HepG2 (cell line): ENCODE measurements around the gene LUC7L2. TPM values are rescaled to one million over a fixed set of nuclear protein-coding genes. Genes with fewer than 3 reads are reported as not detected.
A peak's percentile ranks its signal among the peaks of the same experiment; 100 is the strongest.

ENCODE experiments used
- ATAC-seq: fragments of 200-7000 bp; cut with Tn5 transposase; 3 replicates; pipeline ENCODE4 v1.9.1; 2020; ENCODE audit warnings: mild to moderate bottlenecking, moderate library complexity
- BruUV-seq: library from RNA; stranded (reverse); fragments of 400-500 nt; replicated peaks from 2 replicates; lab custom pipeline; 2021; lab: Mats Ljungman, UMichigan
- CTCF ChIA-PET: fragments of 300-600 bp; formaldehyde crosslinking; extraction: SDS; loops from one replicate; lab custom pipeline; 2021; ENCODE audit warnings: low total read pairs, inconsistent platforms, low intra/inter-chr PET ratio; lab: Yijun Ruan, JAX
- POLR2A ChIA-PET: fragments of 350-600 bp; sonication (Branson Sonifier 250); formaldehyde crosslinking; loops from one replicate; lab custom pipeline; 2020; ENCODE audit warnings: antibody characterized with exemption, inconsistent platforms; lab: Yijun Ruan, JAX
- DNase-seq: peaks from one replicate; pipeline ENCODE4 v3.0.0-alpha.2; 2015; ENCODE audit warnings: low spot score
- FAIRE-seq: peaks from 3 replicates; lab custom pipeline; 2011; peaks lifted over from hg19 to GRCh38; lab: Jason Lieb, UNC
- H2AFZ ChIP-seq: one replicate; pipeline ENCODE4 v1.6.1; 2011; ENCODE audit warnings: low read length, inconsistent platforms
- H3K27ac ChIP-seq: fragments of 300-600 bp; 3 replicates; pipeline ENCODE4 v1.8.0; 2011; ENCODE audit warnings: mixed run types, mild to moderate bottlenecking, mixed read lengths, low read length, inconsistent platforms; ENCODE audit not compliant: insufficient read depth; ENCODE audit errors: extremely low read length
- H3K27me3 ChIP-seq, 2 experiments: fragments of 200-600 bp in 1 of 2; 2 replicates in 1 of 2; 3 replicates in 1 of 2; pipeline versions ENCODE4 v1.6.0 to v1.8.0; 2011; ENCODE audit warnings: low read length in 2 of 2, mild to moderate bottlenecking in 2 of 2, moderate library complexity in 2 of 2, inconsistent platforms in 1 of 2; ENCODE audit not compliant: insufficient read depth in 2 of 2, control insufficient read depth in 1 of 2
- H3K36me3 ChIP-seq, 2 experiments: fragments of 200-600 bp in 1 of 2; replicated peaks in 1 of 2; 2 replicates in 1 of 2; 3 replicates in 1 of 2; pipeline versions ENCODE4 v1.5.1 to v1.8.0; 2011; ENCODE audit warnings: low read length in 2 of 2, inconsistent platforms in 1 of 2; ENCODE audit not compliant: insufficient read depth in 2 of 2, control insufficient read depth in 1 of 2
- H3K4me1 ChIP-seq: 2 replicates; pipeline ENCODE4 v1.5.1; 2012; ENCODE audit warnings: low read length, inconsistent platforms; ENCODE audit not compliant: insufficient read depth
- H3K4me2 ChIP-seq: 2 replicates; pipeline ENCODE4 v1.6.0; 2011; ENCODE audit warnings: low read depth, low read length, inconsistent platforms
- H3K4me3 ChIP-seq, 3 experiments: fragments of 200-600 bp in 1 of 3; sonication (generic), shearing (Covaris generic) in 1 of 3; replicated peaks in 1 of 3; 2 replicates each; pipeline ENCODE4 v1.5.1; 2011 to 2016; ENCODE audit warnings: low read length in 3 of 3, inconsistent platforms in 2 of 3, low read depth in 2 of 3, mild to moderate bottlenecking in 2 of 3, control low read depth in 1 of 3, mixed read lengths in 1 of 3; ENCODE audit not compliant: insufficient read depth in 1 of 3
- H3K79me2 ChIP-seq: one replicate; pipeline ENCODE4 v1.6.1; 2011; ENCODE audit warnings: low read length, inconsistent platforms; ENCODE audit not compliant: insufficient read depth
- H3K9ac ChIP-seq: 2 replicates; pipeline ENCODE4 v1.6.0; 2011; ENCODE audit warnings: mild to moderate bottlenecking, low read depth, low read length, inconsistent platforms; ENCODE audit not compliant: insufficient read depth
- H3K9me3 ChIP-seq: 2 replicates; pipeline ENCODE4 v1.5.1; 2012; ENCODE audit warnings: mild to moderate bottlenecking, low read length
- H4K20me1 ChIP-seq: 2 replicates; pipeline ENCODE4 v1.6.0; 2011; ENCODE audit warnings: inconsistent platforms, mild to moderate bottlenecking, low read length, moderate library complexity; ENCODE audit not compliant: insufficient read depth
- FIP1L1 ChIP-seq: fragments of 200-400 bp; formaldehyde crosslinking; IDR thresholded peaks from 2 replicates; pipeline ENCODE4 v1.6.1; 2018; ENCODE audit warnings: low read depth, mild to moderate bottlenecking, low read length, moderate library complexity, borderline replicate concordance; ENCODE audit not compliant: insufficient read depth
- FOXA1 ChIP-seq, 2 experiments: fragments of 450-650 bp in 1 of 2; sonication (generic) in 1 of 2; formaldehyde crosslinking in 1 of 2; IDR thresholded peaks; 2 replicates each; pipeline versions ENCODE4 v1.4.0 to v1.6.1; 2016 to 2020; ENCODE audit warnings: missing genetic modification reagents in 1 of 2
- JARID2 ChIP-seq: sonication (generic); formaldehyde crosslinking; IDR thresholded peaks from 2 replicates; pipeline ENCODE4 v1.8.1; 2023; ENCODE audit warnings: missing genetic modification reagents, inconsistent platforms; ENCODE audit not compliant: insufficient replicate concordance
- MNT ChIP-seq: fragments of 450-650 bp; IDR thresholded peaks from 2 replicates; pipeline ENCODE4 v1.6.1; 2016
- MTF2 ChIP-seq: sonication (generic); formaldehyde crosslinking; IDR thresholded peaks from 2 replicates; pipeline ENCODE4 v1.5.0; 2020; ENCODE audit warnings: missing genetic modification reagents, borderline replicate concordance
- NFKB2 ChIP-seq: sonication (generic); formaldehyde crosslinking; IDR thresholded peaks from 2 replicates; pipeline ENCODE4 v1.4.0; 2020; ENCODE audit warnings: missing genetic modification reagents, borderline replicate concordance
- PHF5A ChIP-seq: IDR thresholded peaks from one replicate; pipeline ENCODE4 v1.6.1; 2018; ENCODE audit warnings: low read depth, missing genetic modification reagents; ENCODE audit not compliant: unreplicated experiment
- SALL1 ChIP-seq: sonication (generic); formaldehyde crosslinking; IDR thresholded peaks from 2 replicates; pipeline ENCODE4 v1.8.0; 2022; ENCODE audit warnings: mild to moderate bottlenecking, missing genetic modification reagents
- SMC3 ChIP-seq: IDR thresholded peaks from 2 replicates; pipeline ENCODE4 v1.6.1; 2011; ENCODE audit warnings: low read length, improper control_type of control experiment
- SRSF9 ChIP-seq: fragments of 200-400 bp; formaldehyde crosslinking; IDR thresholded peaks from 2 replicates; pipeline ENCODE4 v1.6.1; 2018; ENCODE audit warnings: borderline replicate concordance, mild to moderate bottlenecking, low read depth, low read length; ENCODE audit not compliant: insufficient read depth, poor library complexity, severe bottlenecking
- WIZ ChIP-seq: sonication (generic); formaldehyde crosslinking; IDR thresholded peaks from 2 replicates; pipeline ENCODE4 v1.5.1; 2020; ENCODE audit warnings: mild to moderate bottlenecking, missing genetic modification reagents
- ZBTB42 ChIP-seq: sonication (generic); formaldehyde crosslinking; IDR thresholded peaks from 2 replicates; pipeline ENCODE4 v1.5.0; 2020; ENCODE audit warnings: mild to moderate bottlenecking, missing genetic modification reagents
- ZNF282 ChIP-seq: fragments of 450-650 bp; IDR thresholded peaks from 2 replicates; pipeline ENCODE4 v1.6.1; 2018; ENCODE audit not compliant: partially characterized antibody
- WGBS: methylation state at CpG from one replicate; pipeline ENCODE4 v1.1.6; 2017; ENCODE audit warnings: low lambda C conversion rate; 5-methylcytosine and 5-hydroxymethylcytosine counted together
- in situ Hi-C: cut with HindIII; loops from 2 replicates; pipeline ENCODE4 v1.10.0; 2017; ENCODE audit warnings: low pct_unique_long_range_greater_than_20kb; ENCODE audit not compliant: extremely low pct_ligation_motif_present
- intact Hi-C: fragments of 100-400 bp; cut with micrococcal nuclease; formaldehyde crosslinking; loops from one replicate; pipeline ENCODE4 v1.10.0; 2022; ENCODE audit not compliant: unreplicated experiment
- polyA plus RNA-seq, 8 experiments: library from polyadenylated mRNA; depleted of rRNA in 3 of 8; stranded (reverse) in 7 of 8; unstranded in 1 of 8; fragments of >200 nt; fragmentation: Illumina TruSeq in 4 of 8; extraction: Trizol in 4 of 8; gene quantifications; 2 replicates each; pipeline versions ENCODE4 v1.2.1 to v1.2.3, GENCODE V29; 2011 to 2016; ENCODE audit warnings: low read depth in 4 of 8, missing spikeins in 1 of 8, mixed read lengths in 1 of 8; ENCODE audit not compliant: insufficient read depth in 1 of 8
- total RNA-seq, 5 experiments: library from RNA; depleted of rRNA; stranded (reverse); fragments of >200 nt; fragmentation: Illumina TruSeq; extraction: Trizol; gene quantifications; 2 replicates each; pipeline ENCODE4 v1.2.3, GENCODE V29; 2016; ENCODE audit warnings: low read depth in 1 of 5

Gene LUC7L2
- total and polyA plus RNA-seq, 2 of the 13 experiments (the other 11 are each of a cell fraction or from before 2014, with no cell fraction given), result 17.9 to 50.7 TPM

- Histone ChIP-seq H4K20me1 (no peaks in the 10 kb centered on the region), H3K9me3 (no peaks in the 10 kb centered on the region), H3K4me2 (peak within 1 kb of the TSS; percentile 87), H3K36me3 (peaks cover 2 to 3% of the 10 kb centered on the region in 2 experiments; a peak in 2 of 5 replicates), H3K9ac (peak within 1 kb of the TSS; percentile 100), H3K4me3 (peak within 1 kb of the TSS; percentile 83 to 97 (median 92)), H3K79me2 (peaks cover 12% of the 10 kb centered on the region), H2AFZ (peak within 1 kb of the TSS; percentile 55), H3K27me3 (no peaks in the 10 kb centered on the region; a peak in 1 of 5 replicates), H3K27ac (peak within 1 kb of the TSS; percentile 100), H3K4me1 (peaks cover 24% of the 10 kb centered on the region)
- DNase-seq (peak; percentile 91), FAIRE-seq (peak; percentile 51), ATAC-seq (peak; percentile 89)
- under 1% methylated on average over 19 of the region's 54 CpGs for WGBS
- ChIA-PET CTCF (no interaction called here), POLR2A (interaction anchor here (1.6 kb wide), 1 partner anchor 19 kb away, joined by 30 read pairs; the partner anchor contains the start of gene LUC7L2)
- TSS peak; percentile 98 for BruUV-seq
- in situ Hi-C loops (no loop called here), intact Hi-C loops (loop anchor here (1.0 to 10.0 kb wide), 2 partner anchors 18 to 236 kb away; partner anchors contain the start of genes LUC7L2 and ZC3HAV1)
- TF ChIP-seq PHF5A (CRISPR knock-in tag) (peak; percentile 43), ZNF282 (no peak), WIZ (CRISPR knock-in tag) (no peak), MTF2 (CRISPR knock-in tag) (no peak), SRSF9 (no peak), ZBTB42 (CRISPR knock-in tag) (no peak), FIP1L1 (no peak), MNT (no peak), SALL1 (CRISPR knock-in tag) (peak; percentile 88), FOXA1 (IDR thresholded peaks at IDR 0.05) (no peak), FOXA1 (CRISPR knock-in tag; IDR thresholded peaks at IDR 0.05) (no peak), NFKB2 (CRISPR knock-in tag) (peak; percentile 69; the same call in 1 of the 2 replicates), SMC3 (no peak), JARID2 (no peak)
These were observed 18.5 kb upstream of the LUC7L2 start, which contains the start of gene FMC1 for GRCh38 chr7:139341058-139341775. TSS of gene FMC1 (plus strand) at chr7:139341337. CDS start at chr7:139341385, 48 bp downstream.
